ENCODE measurements around the gene NUDT14.

DNA sequence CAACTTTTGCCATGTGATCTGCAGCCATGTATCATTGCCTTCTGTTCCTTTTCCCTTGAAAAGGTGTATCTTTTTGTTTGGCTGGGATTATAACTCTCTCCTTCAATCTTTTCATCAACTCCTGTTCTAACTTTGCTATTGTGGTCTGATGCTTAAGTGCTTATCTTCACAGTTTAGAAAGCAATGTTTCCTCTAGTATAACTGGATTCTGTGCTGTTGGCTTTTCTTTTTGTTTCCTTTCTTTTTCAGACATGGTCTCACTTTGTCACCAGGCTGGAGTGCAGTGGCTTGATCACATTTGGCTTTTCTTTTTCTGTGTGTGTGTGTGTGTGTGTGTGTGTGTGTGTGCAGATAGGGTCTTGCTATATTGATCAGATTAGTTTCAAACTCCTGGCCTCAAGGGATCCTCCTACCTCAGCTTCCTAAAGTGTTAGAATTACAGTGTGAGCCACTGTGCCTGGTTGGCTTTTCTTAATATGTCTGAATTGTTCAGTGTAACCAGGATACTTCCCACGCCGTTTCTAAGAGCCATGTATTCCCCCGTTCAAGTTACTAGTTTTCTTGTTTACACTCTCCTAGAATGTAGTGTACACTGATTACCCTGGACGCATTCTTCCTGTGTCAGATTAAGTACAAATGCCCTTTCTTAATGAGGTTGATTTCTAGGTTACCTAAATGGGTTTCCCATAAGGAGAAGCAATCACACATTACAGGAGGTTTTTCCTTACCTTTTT is 48.0 kb downstream of the NUDT14 start:
- TF ChIP-seq POLR2AphosphoS5 (IDR thresholded peaks at IDR 0.05), result no peak
- no peak for TF ChIP-seq CTCF (IDR thresholded peaks at IDR 0.05)
- no peak for TF ChIP-seq POLR2A (IDR thresholded peaks at IDR 0.05)
- no peak for TF ChIP-seq EP300 (IDR thresholded peaks at IDR 0.05; ENCODE audit: low read depth)

Data from transverse colon (tissue), 4 donors.